GM12872 (cell line): Measurements from ENCODE around the gene CACTIN.

Experiments
- CTCF ChIP-seq: IDR thresholded peaks from 3 replicates; pipeline ENCODE4 v1.5.1; 2011; ENCODE audit warnings: low read depth, mild to moderate bottlenecking, low read length, moderate library complexity; ENCODE audit not compliant: insufficient read depth

The CACTIN gene

GRCh38 chr19:3633559-3633988, 7.0 kb upstream of the CACTIN start:
- TF ChIP-seq CTCF, result no peak

- TF ChIP-seq CTCF, result no peak
Observed at GRCh38 chr19:3632739-3633558, 6.4 kb upstream of the CACTIN start.

GRCh38 chr19:3632098-3632497, 5.5 kb upstream of the CACTIN start:
- no peak for TF ChIP-seq CTCF

- no peak for TF ChIP-seq CTCF
Observed at GRCh38 chr19:3631053-3631861, 4.7 kb upstream of the CACTIN start.

- no peak for TF ChIP-seq CTCF
Observed at GRCh38 chr19:3627351-3627723, 747 bp upstream of the CACTIN start.

- TF ChIP-seq CTCF, result no peak
Observed at GRCh38 chr19:3625996-3626472, 556 bp downstream of the CACTIN start.

GRCh38 chr19:3623716-3624115, 2.9 kb downstream of the CACTIN start:
- no peak for TF ChIP-seq CTCF
